Suprapubic skin (tissue), 4 donors: Measurements from ENCODE around the gene PHKG2.

ENCODE experiments used
- CTCF ChIP-seq, 2 donors: fragments of 200-600 bp in 1 of 2; fragments of 450-650 bp in 1 of 2; sonication (generic) in 1 of 2; IDR thresholded peaks; one replicate each; pipeline ENCODE4 v1.5.1; 2016 to 2019; ENCODE audit warnings: antibody characterized with exemption in 2 of 2, mild to moderate bottlenecking in 1 of 2, moderate library complexity in 1 of 2
- POLR2A ChIP-seq, 2 donors: fragments of 450-650 bp; IDR thresholded peaks; one replicate each; pipeline ENCODE4 v1.6.1; 2017; ENCODE audit warnings: antibody characterized with exemption in 2 of 2, mild to moderate bottlenecking in 2 of 2, moderate library complexity in 2 of 2
- POLR2AphosphoS5 ChIP-seq, 3 donors: sonication (generic); formaldehyde crosslinking; IDR thresholded peaks; one replicate each; pipeline ENCODE4 v1.6.1; 2017; ENCODE audit warnings: antibody characterized with exemption in 3 of 3

DNA sequence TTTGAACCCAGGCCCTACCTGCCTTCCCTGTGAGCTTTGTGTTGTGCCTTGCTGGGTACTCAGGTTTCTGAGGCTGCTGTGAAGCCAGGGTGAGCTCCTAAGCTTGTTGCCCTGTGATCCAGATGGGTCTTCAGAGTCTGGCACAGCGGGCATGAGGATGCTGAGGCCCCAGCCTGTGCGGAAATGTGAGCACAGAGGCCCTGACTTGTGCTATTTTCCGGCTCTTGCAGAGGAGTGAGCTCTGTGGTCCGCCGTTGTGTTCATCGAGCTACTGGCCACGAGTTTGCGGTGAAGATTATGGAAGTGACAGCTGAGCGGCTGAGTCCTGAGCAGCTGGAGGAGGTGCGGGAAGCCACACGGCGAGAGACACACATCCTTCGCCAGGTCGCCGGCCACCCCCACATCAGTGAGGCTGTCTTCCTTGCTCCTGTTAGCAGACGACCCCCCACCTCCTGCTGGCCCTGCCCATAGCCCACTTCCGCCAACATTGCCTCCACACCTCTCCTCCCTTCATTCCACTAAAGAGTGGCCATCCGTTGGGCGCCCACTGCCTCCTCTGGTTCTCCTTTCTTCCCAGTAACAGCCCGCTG, 2.7 kb downstream of the PHKG2 start:
- TF ChIP-seq CTCF (IDR thresholded peaks at IDR 0.05) = no peak
- TF ChIP-seq POLR2A (IDR thresholded peaks at IDR 0.05) = no peak
- no peak for TF ChIP-seq POLR2AphosphoS5 (IDR thresholded peaks at IDR 0.05)
